ENCODE results near the gene PDS5A. TPM values are rescaled to one million over a fixed set of nuclear protein-coding genes. Genes with fewer than 3 reads are reported as not detected.
A peak's percentile ranks its signal among the peaks of the same experiment; 100 is the strongest.

The PDS5A gene
- total and polyA plus RNA-seq, 2 of the 13 experiments (the other 11 are each of a cell fraction or from before 2014, with no cell fraction given), result 31.8 to 57.0 TPM

DNA sequence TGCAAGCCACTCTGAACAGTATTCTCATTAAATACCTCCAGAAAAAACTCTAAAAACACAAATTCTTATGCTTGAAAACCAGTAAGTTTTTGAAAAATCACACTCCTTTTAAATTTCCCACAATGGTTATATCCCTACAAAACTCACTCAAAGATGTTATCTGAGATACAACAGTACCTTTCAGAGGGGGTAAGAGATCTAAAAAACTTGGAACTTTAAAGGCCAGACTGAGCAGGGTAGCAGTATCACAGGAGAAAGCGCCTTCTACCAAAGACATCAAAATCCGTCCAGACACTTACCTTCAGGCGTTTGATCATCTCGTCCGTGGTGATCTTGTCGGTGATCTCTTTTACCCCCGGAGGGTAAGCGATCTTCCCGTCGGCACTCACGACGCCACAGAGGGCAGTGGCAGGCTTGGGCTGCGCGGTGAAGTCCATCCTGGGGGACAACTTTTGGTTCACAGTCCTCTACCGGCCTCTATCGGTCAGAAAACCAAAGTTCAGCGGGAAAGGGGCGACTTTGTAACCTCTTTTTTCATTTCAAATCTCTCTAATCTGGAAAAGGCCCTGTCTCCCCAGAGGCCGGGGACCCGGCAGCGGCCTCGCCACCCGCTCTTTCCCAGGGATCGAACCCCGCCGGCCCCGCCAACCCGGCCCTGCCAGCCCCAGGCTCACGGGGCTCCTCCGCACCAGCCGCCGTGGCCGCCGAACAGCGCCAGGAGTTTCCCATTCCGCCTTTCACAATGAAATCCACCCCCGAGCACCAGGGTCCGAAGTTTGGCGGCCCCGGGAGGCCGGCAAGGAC is 1.4 kb downstream of the PDS5A start:
- ATAC-seq (peak; percentile 82), FAIRE-seq (peak; percentile 81), DNase-seq (ENCODE audit: low spot score) (peak; percentile 74)
- Histone ChIP-seq H3K4me2 (ENCODE audit: low read depth, low read length) (peak overlapping the region; percentile 96), H3K4me1 (ENCODE audit: insufficient read depth, low read length) (peaks cover 46% of the 10 kb centered on the region), H3K9ac (ENCODE audit: insufficient read depth, low read depth, low read length) (peak overlapping the region; percentile 96), H3K4me3 (replicated peaks in 1 of 3; ENCODE audit: insufficient read depth in 1 of 3, low read depth in 2 of 3, low read length in 3 of 3) (peak overlapping the region; percentile 98 to 99 (median 99)), H2AFZ (ENCODE audit: low read length) (no peak overlapping the region), H3K36me3 (replicated peaks in 1 of 2; ENCODE audit: control insufficient read depth in 1 of 2, insufficient read depth in 2 of 2, low read length in 2 of 2) (peaks cover 1 to 11% of the 10 kb centered on the region in 2 experiments; a peak in 4 of 5 replicates), H3K27me3 (ENCODE audit: control insufficient read depth in 1 of 2, insufficient read depth in 2 of 2, low read length in 2 of 2) (no peaks in the 10 kb centered on the region; a peak in 1 of 5 replicates), H3K79me2 (ENCODE audit: insufficient read depth, low read length) (peaks cover 48% of the 10 kb centered on the region), H3K27ac (ENCODE audit: extremely low read length, insufficient read depth, low read length) (peak overlapping the region; percentile 90), H3K9me3 (ENCODE audit: low read length) (no peaks in the 10 kb centered on the region), H4K20me1 (ENCODE audit: insufficient read depth, low read length) (peaks cover 8% of the 10 kb centered on the region)
- in situ Hi-C loops (cut with HindIII; ENCODE audit: extremely low pct_ligation_motif_present, low pct_unique_long_range_greater_than_20kb) (loop anchor here (5.0 to 10.0 kb wide), 2 partner anchors 282 to 509 kb away; partner anchors contain the start of gene UBE2K), intact Hi-C loops (cut with micrococcal nuclease; ENCODE audit: unreplicated experiment) (loop anchor here (1.0 to 10.0 kb wide), 4 partner anchors 52 to 507 kb away; no protein-coding TSS in a partner anchor)
- ChIA-PET CTCF (ENCODE audit: low intra/inter-chr PET ratio, low total read pairs) (interaction anchor here (2.7 kb wide), 1 partner anchor 507 kb away, joined by 18 read pairs; no protein-coding TSS in a partner anchor), POLR2A (interaction anchor here (0.9 kb wide), 1 partner anchor 80 kb away, joined by 3 read pairs; the partner anchor contains the start of gene N4BP2)
- BruUV-seq (replicated peaks), result no TSS peak
- 2% methylated on average over 24 of the region's 41 CpGs for WGBS (ENCODE audit: low lambda C conversion rate)
- TF ChIP-seq, protein P1, sequence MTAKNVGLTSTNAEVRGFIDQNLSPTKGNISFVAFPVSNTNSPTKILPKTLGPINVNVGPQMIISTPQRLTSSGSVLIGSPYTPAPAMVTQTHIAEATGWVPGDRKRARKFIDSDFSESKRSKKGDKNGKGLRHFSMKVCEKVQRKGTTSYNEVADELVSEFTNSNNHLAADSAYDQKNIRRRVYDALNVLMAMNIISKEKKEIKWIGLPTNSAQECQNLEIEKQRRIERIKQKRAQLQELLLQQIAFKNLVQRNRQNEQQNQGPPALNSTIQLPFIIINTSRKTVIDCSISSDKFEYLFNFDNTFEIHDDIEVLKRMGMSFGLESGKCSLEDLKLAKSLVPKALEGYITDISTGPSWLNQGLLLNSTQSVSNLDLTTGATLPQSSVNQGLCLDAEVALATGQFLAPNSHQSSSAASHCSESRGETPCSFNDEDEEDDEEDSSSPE (CRISPR knock-in tag; IDR thresholded peaks at IDR 0.05), result 0 out of 2 replicates have a peak, but pooled peaks have one; percentile 24
- TF ChIP-seq AKAP8 (CRISPR knock-in tag; IDR thresholded peaks at IDR 0.05) (peak; percentile 59; the same call in 1 of the 2 replicates), SAP130 (CRISPR knock-in tag; IDR thresholded peaks at IDR 0.05; ENCODE audit: low read depth) (peak; percentile 56; the same call in 1 of the 2 replicates), NR2C2 (CRISPR knock-in tag; IDR thresholded peaks at IDR 0.05; ENCODE audit: borderline replicate concordance) (peak; percentile 38; the same call in 1 of the 2 replicates), ZNF18 (CRISPR knock-in tag; IDR thresholded peaks at IDR 0.05; ENCODE audit: insufficient replicate concordance) (peak; percentile 71), ZSCAN21 (CRISPR knock-in tag; IDR thresholded peaks at IDR 0.05; ENCODE audit: borderline replicate concordance) (no peak), SALL1 (CRISPR knock-in tag; IDR thresholded peaks at IDR 0.05) (peak; percentile 54), CCDC6 (CRISPR knock-in tag; IDR thresholded peaks at IDR 0.05) (0 out of 2 replicates have a peak, but pooled peaks have one; percentile 9)
- TF ChIP-seq, protein P2, sequence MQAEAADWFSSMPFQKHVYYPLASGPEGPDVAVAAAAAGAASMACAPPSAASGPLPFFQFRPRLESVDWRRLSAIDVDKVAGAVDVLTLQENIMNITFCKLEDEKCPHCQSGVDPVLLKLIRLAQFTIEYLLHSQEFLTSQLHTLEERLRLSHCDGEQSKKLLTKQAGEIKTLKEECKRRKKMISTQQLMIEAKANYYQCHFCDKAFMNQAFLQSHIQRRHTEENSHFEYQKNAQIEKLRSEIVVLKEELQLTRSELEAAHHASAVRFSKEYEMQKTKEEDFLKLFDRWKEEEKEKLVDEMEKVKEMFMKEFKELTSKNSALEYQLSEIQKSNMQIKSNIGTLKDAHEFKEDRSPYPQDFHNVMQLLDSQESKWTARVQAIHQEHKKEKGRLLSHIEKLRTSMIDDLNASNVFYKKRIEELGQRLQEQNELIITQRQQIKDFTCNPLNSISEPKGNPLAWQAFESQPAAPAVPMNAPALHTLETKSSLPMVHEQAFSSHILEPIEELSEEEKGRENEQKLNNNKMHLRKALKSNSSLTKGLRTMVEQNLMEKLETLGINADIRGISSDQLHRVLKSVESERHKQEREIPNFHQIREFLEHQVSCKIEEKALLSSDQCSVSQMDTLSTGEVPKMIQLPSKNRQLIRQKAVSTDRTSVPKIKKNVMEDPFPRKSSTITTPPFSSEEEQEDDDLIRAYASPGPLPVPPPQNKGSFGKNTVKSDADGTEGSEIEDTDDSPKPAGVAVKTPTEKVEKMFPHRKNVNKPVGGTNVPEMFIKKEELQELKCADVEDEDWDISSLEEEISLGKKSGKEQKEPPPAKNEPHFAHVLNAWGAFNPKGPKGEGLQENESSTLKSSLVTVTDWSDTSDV (CRISPR knock-in tag; IDR thresholded peaks at IDR 0.05), result peak; percentile 30; the same call in 1 of the 2 replicates
- TF ChIP-seq, protein P3, sequence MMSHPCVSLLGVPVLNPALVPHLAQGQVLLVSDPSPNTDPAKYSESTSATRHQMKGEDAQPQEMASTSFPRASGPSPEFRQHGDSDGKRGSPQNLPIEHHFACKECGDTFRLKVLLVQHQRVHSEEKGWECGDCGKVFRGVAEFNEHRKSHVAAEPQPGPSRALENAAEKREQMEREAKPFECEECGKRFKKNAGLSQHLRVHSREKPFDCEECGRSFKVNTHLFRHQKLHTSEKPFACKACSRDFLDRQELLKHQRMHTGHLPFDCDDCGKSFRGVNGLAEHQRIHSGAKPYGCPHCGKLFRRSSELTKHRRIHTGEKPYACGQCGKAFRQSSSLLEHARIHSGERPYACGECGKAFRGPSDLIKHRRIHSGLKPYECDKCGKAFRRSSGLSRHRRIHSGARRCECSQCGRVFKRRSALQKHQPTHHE (CRISPR knock-in tag; IDR thresholded peaks at IDR 0.05; ENCODE audit: borderline replicate concordance), result 0 out of 2 replicates have a peak, but pooled peaks have one; percentile 8
- TF ChIP-seq, protein P4, sequence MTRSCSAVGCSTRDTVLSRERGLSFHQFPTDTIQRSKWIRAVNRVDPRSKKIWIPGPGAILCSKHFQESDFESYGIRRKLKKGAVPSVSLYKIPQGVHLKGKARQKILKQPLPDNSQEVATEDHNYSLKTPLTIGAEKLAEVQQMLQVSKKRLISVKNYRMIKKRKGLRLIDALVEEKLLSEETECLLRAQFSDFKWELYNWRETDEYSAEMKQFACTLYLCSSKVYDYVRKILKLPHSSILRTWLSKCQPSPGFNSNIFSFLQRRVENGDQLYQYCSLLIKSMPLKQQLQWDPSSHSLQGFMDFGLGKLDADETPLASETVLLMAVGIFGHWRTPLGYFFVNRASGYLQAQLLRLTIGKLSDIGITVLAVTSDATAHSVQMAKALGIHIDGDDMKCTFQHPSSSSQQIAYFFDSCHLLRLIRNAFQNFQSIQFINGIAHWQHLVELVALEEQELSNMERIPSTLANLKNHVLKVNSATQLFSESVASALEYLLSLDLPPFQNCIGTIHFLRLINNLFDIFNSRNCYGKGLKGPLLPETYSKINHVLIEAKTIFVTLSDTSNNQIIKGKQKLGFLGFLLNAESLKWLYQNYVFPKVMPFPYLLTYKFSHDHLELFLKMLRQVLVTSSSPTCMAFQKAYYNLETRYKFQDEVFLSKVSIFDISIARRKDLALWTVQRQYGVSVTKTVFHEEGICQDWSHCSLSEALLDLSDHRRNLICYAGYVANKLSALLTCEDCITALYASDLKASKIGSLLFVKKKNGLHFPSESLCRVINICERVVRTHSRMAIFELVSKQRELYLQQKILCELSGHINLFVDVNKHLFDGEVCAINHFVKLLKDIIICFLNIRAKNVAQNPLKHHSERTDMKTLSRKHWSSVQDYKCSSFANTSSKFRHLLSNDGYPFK (CRISPR knock-in tag; IDR thresholded peaks at IDR 0.05; ENCODE audit: borderline replicate concordance), result peak; percentile 53; the same call in 1 of the 2 replicates

Data from HepG2 (cell line).